Fibroblast of skin of left biceps (primary cell): ENCODE results near the gene DDX50.
"Not testable (repeated sequence)": the region's sequence is repeated elsewhere in the genome, so short reads cannot be mapped to it uniquely, and the experiment has no call there.

Experiments used
- DNase-seq, 2 experiments: peaks; one replicate each; pipeline ENCODE4 v3.0.0-alpha.2; 2013; ENCODE audit warnings: low read depth in 2 of 2

DDX50 gene

GRCh38 chr10:68900427-68901104 is 549 bp upstream of the DDX50 start:
- DNase-seq, result peak in 1 of 2 experiments; percentile 4

- no peak for DNase-seq
Observed at GRCh38 chr10:68902382-68902781, 1.3 kb downstream of the DDX50 start.

- DNase-seq, result no peak
Observed at GRCh38 chr10:68924593-68924992, 23.5 kb downstream of the DDX50 start.

DNA sequence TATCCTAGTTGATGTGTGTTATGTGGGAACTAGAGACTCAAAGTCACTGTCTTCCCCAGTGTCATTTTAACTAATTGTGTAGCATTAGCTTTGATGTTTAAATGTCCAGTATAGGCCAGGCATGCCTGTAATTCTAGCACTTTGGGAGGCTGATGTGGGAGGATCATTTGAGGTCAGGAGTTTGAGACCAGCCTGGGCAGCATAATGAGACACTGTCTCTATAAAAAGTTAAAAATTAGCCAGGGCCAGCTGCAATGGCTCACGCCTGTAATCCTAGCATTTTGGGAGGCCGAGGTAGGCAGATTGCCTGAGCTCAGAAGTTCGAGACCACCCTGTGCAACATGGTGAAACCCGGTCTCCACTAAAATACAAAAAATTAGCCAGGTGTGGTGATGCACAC is 24.4 kb downstream of the DDX50 start:
- DNase-seq, result no peak

DNA sequence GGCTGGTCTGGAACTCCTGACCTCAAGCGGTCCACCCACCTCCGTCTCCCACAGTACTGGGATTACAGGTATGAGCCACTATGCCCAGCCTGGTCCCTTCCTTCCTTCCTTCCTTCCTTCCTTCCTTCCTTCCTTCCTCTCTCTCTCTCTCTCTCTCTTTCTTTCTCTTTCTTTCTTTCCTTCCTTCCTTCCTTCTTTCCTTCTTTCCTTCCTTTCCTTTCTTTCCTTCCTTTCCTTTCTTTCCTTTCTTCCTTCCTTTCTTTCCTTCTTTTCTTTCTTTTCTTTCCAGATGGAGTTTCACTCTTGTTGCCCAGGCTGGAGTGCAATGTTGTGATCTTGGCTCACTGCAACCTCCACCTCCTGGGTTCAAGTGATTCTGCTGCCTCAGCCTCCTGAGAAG is 28.0 kb downstream of the DDX50 start:
- DNase-seq, result not testable (repeated sequence)

- not testable (repeated sequence) for DNase-seq
Observed at GRCh38 chr10:68929888-68930287, 28.8 kb downstream of the DDX50 start.

DNA sequence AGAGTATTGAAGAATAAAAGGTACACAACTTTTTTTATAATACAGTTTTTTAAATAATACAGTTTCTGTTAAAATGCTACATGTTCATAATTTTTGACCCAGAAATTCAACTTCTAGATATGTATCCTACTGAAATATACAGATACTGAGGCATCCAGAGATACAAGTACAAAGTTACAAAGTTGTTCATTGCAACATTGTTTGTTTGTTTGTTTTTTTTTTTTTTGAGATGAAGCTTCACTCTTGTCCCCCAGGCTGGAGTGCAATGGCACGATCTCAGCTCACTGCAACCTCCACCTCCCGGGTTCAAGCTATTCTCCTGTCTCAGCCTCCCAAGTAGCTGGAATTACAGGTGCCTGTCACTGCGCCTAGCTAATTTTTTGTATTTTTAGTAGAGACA is 31.7 kb downstream of the DDX50 start:
- DNase-seq, result not testable (repeated sequence)

DNA sequence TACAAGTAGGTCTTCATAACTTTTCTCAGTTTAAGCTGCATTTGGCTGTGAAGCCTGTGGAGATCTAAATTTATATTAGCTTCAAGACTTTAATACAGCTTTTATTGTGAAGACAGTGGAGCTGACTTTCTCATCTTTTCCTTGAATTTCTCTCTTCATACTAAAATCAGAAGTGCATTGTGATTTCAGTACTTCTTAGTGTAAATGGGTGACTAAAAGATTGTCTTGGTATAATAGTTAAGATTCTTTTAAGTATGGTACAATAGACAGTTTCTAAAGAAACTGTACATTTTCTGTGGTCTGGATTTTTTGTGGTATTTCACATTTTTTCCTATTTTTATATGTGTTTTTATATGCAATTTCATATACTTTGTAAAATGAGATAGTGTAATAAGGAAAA is 33.9 kb downstream of the DDX50 start:
- DNase-seq, result no peak

DNA sequence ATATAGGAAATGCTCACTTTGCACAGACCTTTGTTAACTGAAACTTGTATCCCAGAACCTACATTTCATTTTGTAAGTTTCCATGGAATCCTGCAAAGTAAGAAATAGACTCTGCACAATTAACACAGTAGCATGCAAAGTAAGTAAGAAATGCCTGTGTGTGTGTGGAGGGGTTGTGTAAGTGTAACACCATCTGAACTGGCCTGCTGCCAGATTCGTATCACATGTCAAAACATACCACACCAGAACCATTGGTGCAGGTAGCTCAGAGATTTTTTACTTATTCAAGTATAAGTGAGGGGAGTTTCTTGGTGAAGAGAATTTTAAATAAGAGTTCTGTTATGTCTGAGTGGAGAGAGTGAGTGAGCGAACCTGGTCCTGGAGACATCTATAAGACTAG is 37.0 kb downstream of the DDX50 start:
- no peak for DNase-seq

DNA sequence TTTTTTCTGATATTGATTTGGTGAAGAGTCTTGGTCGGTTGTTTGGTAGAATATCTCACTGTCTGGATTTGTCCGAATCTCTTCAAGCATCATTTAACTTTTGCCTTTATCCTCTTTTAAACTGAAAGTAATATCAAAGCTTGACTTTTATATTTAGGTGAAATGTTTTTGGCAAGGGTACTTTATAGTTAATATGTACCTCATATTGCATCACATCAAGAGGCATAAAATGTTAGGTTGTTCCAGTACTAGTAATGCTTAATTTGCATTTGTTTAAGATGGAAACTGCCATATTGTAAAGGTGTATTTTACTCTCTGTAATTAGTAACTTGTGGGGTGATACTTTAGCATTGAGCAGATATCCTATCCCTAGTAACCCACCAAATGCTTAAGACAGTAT is 37.8 kb downstream of the DDX50 start:
- no peak for DNase-seq

GRCh38 chr10:68940917-68941316 is 39.8 kb downstream of the DDX50 start:
- DNase-seq, result not testable (repeated sequence)

DNA sequence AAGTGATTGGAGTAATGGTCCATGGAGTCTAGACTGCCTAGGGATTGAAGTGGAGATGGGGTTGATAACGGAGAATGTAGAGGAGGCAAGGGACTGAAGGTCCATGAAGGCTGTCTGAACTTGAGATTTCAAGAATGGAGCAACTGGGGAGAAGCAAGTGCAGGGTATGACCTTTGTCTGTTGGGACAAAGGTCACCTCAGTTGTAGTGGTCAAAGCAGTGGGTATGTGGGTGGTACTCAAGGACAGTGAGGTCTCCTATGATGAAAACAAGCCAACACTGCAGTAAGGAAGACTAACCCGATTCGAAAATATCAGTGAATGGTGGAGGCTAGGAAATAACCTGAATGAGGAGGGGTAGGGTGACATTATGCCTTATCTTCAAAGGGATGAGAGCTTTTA is 49.5 kb downstream of the DDX50 start:
- no peak for DNase-seq

GRCh38 chr10:68954904-68955303 is 53.8 kb downstream of the DDX50 start:
- no peak for DNase-seq

DNA sequence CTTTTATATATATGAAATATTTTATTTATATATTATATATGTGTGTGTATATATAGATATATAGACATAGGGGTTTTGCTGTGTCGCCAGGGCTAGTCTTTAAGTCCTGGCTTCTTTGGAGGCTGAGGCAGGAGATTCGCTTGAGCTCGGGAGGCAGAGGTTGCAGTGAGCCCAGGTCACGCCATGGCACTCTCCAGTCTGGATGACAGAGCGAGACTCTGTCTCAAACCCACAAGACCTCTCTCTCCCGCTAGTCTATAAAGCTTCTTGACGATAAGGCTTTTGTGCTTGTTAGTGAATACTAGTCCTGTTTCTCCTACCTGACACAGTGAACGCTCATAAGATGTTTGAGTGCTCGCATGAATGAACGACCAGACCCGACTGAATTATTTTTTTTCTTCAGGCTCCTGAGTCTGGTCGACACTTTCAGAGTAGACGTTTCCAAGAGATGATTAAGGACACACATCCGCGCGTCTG is 54.3 kb downstream of the DDX50 start:
- DNase-seq, result no peak

DNA sequence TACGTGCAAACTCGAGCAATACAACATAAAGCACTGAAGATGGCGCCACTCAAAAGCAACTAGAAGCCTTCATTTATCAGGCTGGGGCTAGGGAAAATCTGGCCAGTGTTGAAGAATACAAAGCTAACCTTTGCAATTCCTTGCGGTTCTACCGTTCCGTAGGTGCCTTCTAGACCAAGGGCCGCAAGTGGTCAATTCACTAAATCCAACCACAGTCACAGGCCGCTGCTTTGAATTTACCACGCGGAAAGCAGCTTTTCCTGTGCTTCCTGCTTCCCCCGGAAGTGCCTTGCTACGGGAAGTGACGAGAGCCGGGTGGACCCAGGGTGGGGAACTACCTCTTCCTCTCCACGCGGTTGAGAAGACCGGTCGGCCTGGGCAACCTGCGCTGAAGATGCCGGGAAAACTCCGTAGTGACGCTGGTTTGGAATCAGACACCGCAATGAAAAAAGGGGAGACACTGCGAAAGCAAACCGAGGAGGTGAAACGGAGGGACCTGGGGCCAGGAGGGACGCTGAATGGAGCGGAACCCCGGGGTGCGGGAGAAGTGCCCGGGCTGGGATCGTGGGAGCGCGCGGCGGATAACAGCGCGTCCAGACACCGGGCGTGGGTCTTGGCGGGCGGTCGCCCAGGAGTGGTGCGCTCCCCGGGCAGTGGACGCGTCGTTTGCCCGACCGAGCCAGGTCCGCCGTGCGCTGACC is 54.9 kb downstream of the DDX50 start, which contains the start of gene DDX21:
Gene DDX21, plus strand, starts transcription at position 339 of the 701 bp plus-strand sequence. Its CDS starts 56 bp downstream, at position 395.
- DNase-seq, result peak; percentile 64 to 65

DNA sequence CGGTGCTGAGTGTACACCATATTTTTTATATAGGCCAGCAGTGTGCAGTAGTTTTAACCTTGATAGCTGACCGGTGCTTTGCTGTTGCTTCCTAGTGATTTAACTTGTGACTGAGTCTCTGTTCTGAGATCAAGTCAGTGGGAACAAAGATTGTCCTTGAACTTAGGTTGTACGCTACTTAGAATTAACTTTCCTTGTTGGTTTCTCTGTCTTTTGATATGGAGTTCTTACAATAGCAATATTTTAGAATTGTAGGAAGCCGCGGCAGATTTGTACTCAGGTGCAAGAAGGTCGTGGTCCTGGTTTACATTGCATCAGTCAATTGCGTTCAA is 56.1 kb downstream of the DDX50 start:
- DNase-seq, result no peak

DNA sequence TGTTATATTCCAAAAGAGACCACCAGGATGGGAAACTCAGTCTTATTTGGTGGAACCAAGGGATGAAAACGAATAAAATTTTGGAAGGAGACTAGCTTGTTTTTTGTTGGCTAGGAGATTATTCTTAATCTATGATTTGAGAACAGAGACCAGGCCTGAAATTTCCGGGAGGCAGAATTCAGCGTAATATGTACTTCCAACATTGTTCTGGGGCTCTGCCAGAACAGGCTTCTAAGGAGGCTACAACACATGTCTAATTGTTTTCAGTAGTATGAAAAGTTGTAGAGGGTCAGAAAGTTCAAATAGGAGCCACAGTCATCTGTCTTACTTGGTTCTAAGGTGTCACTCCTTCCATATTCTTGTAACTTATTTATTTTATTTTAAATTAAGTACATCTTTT is 56.5 kb downstream of the DDX50 start:
- DNase-seq, result no peak

- DNase-seq, result no peak
Observed at GRCh38 chr10:68959695-68960527, 58.8 kb downstream of the DDX50 start.

DNA sequence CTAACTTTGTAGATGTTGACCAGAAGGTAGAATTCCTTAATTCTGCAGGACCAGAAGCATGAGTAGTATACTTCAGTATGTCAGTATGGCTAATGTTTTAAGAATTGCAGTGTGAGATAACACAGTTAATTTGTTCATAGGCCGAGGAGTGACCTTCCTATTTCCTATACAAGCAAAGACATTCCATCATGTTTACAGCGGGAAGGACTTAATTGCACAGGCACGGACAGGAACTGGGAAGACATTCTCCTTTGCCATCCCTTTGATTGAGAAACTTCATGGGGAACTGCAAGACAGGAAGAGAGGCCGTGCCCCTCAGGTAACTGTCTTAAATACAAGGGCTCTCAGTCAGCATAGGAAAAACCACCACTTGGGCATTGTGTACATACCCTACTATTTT is 62.0 kb downstream of the DDX50 start:
- DNase-seq, result no peak

GRCh38 chr10:68973975-68974374 is 72.9 kb downstream of the DDX50 start:
- DNase-seq, result no peak

- not testable (repeated sequence) for DNase-seq
Observed at GRCh38 chr10:68975936-68976473, 74.9 kb downstream of the DDX50 start.

DNA sequence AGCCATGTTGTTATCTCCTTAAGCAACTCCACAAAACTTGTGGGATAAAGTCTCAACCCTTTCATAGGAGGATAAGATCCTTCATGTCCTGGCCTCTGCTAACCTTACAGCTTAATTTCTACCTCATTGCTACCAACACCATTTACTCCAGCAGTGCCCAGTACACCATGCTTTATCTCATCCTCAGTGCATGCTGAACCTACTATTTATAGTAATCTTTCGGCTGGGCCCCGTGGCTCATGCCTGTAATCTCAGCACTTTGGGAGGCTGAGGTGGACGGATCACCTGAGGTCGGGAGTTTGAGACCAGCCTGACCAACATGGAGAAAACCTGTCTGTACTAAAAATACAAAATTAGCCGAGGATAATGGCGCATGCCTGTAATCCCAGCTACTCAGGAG is 78.6 kb downstream of the DDX50 start:
- DNase-seq, result not testable (repeated sequence)
